Keratinocyte (primary cell): ENCODE data around the gene CHST7. TPM values are rescaled to one million over a fixed set of nuclear protein-coding genes. Genes with fewer than 3 reads are reported as not detected.
A peak's percentile ranks its signal among the peaks of the same experiment; 100 is the strongest.
"Not testable (repeated sequence)": the region's sequence is repeated elsewhere in the genome, so short reads cannot be mapped to it uniquely, and the experiment has no call there.

ENCODE experiments used
- DNase-seq: peaks from one replicate; pipeline ENCODE4 v3.0.0-alpha.2; 2011; ENCODE audit warnings: low read depth, missing footprints, low spot score
- FAIRE-seq: peaks from 2 replicates; lab custom pipeline; 2011; peaks lifted over from hg19 to GRCh38; lab: Jason Lieb, UNC
- H2AFZ ChIP-seq: 2 replicates; pipeline ENCODE4 v1.6.0; 2012; ENCODE audit warnings: low read length, control low read depth, inconsistent platforms; ENCODE audit not compliant: control insufficient read depth
- H3K27ac ChIP-seq: 2 replicates; pipeline ENCODE4 v1.5.1; 2011; ENCODE audit warnings: low read length; ENCODE audit not compliant: control insufficient read depth, insufficient read depth
- H3K27me3 ChIP-seq: 3 replicates; pipeline ENCODE4 v1.6.0; 2011; ENCODE audit warnings: low read length; ENCODE audit not compliant: control insufficient read depth, insufficient read depth; ENCODE audit errors: extremely low read depth
- H3K36me3 ChIP-seq, 2 experiments: 2 replicates in 1 of 2; 3 replicates in 1 of 2; pipeline ENCODE4 v1.5.1; 2011; ENCODE audit warnings: low read length in 2 of 2, mild to moderate bottlenecking in 1 of 2; ENCODE audit not compliant: control insufficient read depth in 2 of 2, insufficient read depth in 2 of 2; ENCODE audit errors: extremely low read depth in 1 of 2
- H3K4me1 ChIP-seq: 3 replicates; pipeline ENCODE4 v1.5.1; 2011; ENCODE audit warnings: low read length; ENCODE audit not compliant: control insufficient read depth, insufficient read depth; ENCODE audit errors: extremely low read depth
- H3K4me2 ChIP-seq: 3 replicates; pipeline ENCODE4 v1.6.0; 2011; ENCODE audit warnings: low read depth, low read length; ENCODE audit not compliant: control insufficient read depth, insufficient read depth; ENCODE audit errors: extremely low read depth
- H3K4me3 ChIP-seq, 3 experiments: fragments of 200-600 bp in 1 of 3; sonication (generic) in 1 of 3; 2 replicates in 2 of 3; 3 replicates in 1 of 3; pipeline ENCODE4 v1.5.1; 2011 to 2016; ENCODE audit warnings: low read length in 3 of 3, mild to moderate bottlenecking in 3 of 3, control low read depth in 2 of 3, inconsistent platforms in 1 of 3, low read depth in 1 of 3, mixed read lengths in 1 of 3, mixed run types in 1 of 3, moderate library complexity in 1 of 3; ENCODE audit not compliant: control insufficient read depth in 2 of 3, insufficient read depth in 2 of 3; ENCODE audit errors: extremely low read depth in 1 of 3
- H3K79me2 ChIP-seq: 2 replicates; pipeline ENCODE4 v1.6.0; 2012; ENCODE audit warnings: low read length; ENCODE audit not compliant: control insufficient read depth, insufficient read depth
- H3K9ac ChIP-seq: 3 replicates; pipeline ENCODE4 v1.6.0; 2011; ENCODE audit warnings: low read length; ENCODE audit not compliant: control insufficient read depth, insufficient read depth; ENCODE audit errors: extremely low read depth
- H3K9me1 ChIP-seq: 3 replicates; pipeline ENCODE4 v1.6.0; 2011; ENCODE audit warnings: low read length; ENCODE audit not compliant: control insufficient read depth, insufficient read depth; ENCODE audit errors: extremely low read depth
- H3K9me3 ChIP-seq: 2 replicates; pipeline ENCODE4 v1.5.1; 2012; ENCODE audit warnings: low read depth, low read length; ENCODE audit not compliant: control insufficient read depth
- H4K20me1 ChIP-seq: 3 replicates; pipeline ENCODE4 v1.6.0; 2011; ENCODE audit warnings: low read length; ENCODE audit not compliant: control insufficient read depth, insufficient read depth; ENCODE audit errors: extremely low read depth
- EZH2 ChIP-seq: IDR thresholded peaks from one replicate; pipeline ENCODE4 v1.6.1; 2012; ENCODE audit warnings: inconsistent platforms, mild to moderate bottlenecking, low read length, moderate library complexity
- dilution Hi-C: fragments of 300-500 bp; cut with MboI; formaldehyde crosslinking; loops from one replicate; pipeline ENCODE4 v1.7.0; 2020; ENCODE audit warnings: low sequenced_read_pairs; ENCODE audit not compliant: extremely low pct_ligation_motif_present
- polyA plus RNA-seq, 5 experiments: library from polyadenylated mRNA; depleted of rRNA in 3 of 5; stranded (reverse) in 3 of 5; stranded (forward) in 1 of 5; unstranded in 1 of 5; fragments of >200 nt; gene quantifications; 1 replicate in 1 of 5; 2 replicates in 3 of 5; 3 replicates in 1 of 5; pipeline versions ENCODE4 v1.2.1 to v1.2.3, GENCODE V29; 2011 to 2012; ENCODE audit warnings: missing spikeins in 2 of 5, low read depth in 1 of 5, low replicate concordance in 1 of 5
- TF ChIP-seq, protein P1 (sequence below), 3 experiments: IDR thresholded peaks in 1 of 3; conservative IDR thresholded peaks in 1 of 3; optimal IDR thresholded peaks in 1 of 3; 2 replicates in 2 of 3; 3 replicates in 1 of 3; pipeline versions ENCODE3 to v1.5.1; 2011; ENCODE audit warnings: low read length in 3 of 3, mild to moderate bottlenecking in 3 of 3, moderate library complexity in 2 of 3, control low read depth in 1 of 3, inconsistent platforms in 1 of 3; ENCODE audit not compliant: insufficient read depth in 2 of 3; ENCODE audit errors: extremely low read depth in 1 of 3

The CHST7 gene
- polyA plus RNA-seq, 1 donor (not counting 4 experiments of a cell fraction or from before 2014, with no cell fraction given), result 0.39 TPM

- H3K4me3 ChIP-seq, H3K9me1 ChIP-seq, H2AFZ ChIP-seq, H4K20me1 ChIP-seq, H3K9me3 ChIP-seq, H3K27ac ChIP-seq, H3K4me1 ChIP-seq, H3K4me2 ChIP-seq, FAIRE-seq, DNase-seq, H3K27me3 ChIP-seq, H3K9ac ChIP-seq, H3K36me3 ChIP-seq, dilution Hi-C loops, H3K79me2 ChIP-seq: not testable (repeated sequence)
Measured at GRCh38 chrX:46530404-46530908, 43.1 kb upstream of the CHST7 start.

- Histone ChIP-seq H3K4me3 (no peak overlapping the region), H3K9ac (no peak overlapping the region), H2AFZ (no peak overlapping the region), H3K36me3 (no peaks in the 10 kb centered on the region), H3K4me1 (no peaks in the 10 kb centered on the region), H3K79me2 (no peaks in the 10 kb centered on the region), H3K9me3 (no peaks in the 10 kb centered on the region), H3K27ac (no peak overlapping the region), H3K27me3 (no peaks in the 10 kb centered on the region), H3K9me1 (no peaks in the 10 kb centered on the region), H3K4me2 (no peak overlapping the region), H4K20me1 (no peaks in the 10 kb centered on the region)
- TF ChIP-seq, protein P1, sequence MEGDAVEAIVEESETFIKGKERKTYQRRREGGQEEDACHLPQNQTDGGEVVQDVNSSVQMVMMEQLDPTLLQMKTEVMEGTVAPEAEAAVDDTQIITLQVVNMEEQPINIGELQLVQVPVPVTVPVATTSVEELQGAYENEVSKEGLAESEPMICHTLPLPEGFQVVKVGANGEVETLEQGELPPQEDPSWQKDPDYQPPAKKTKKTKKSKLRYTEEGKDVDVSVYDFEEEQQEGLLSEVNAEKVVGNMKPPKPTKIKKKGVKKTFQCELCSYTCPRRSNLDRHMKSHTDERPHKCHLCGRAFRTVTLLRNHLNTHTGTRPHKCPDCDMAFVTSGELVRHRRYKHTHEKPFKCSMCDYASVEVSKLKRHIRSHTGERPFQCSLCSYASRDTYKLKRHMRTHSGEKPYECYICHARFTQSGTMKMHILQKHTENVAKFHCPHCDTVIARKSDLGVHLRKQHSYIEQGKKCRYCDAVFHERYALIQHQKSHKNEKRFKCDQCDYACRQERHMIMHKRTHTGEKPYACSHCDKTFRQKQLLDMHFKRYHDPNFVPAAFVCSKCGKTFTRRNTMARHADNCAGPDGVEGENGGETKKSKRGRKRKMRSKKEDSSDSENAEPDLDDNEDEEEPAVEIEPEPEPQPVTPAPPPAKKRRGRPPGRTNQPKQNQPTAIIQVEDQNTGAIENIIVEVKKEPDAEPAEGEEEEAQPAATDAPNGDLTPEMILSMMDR (optimal IDR thresholded peaks at IDR 0.05 in 1 of 3, IDR thresholded peaks at IDR 0.05 in 1 of 3, conservative IDR thresholded peaks at IDR 0.05 in 1 of 3; ENCODE audit: extremely low read depth in 1 of 3, insufficient read depth in 2 of 3, low read length in 3 of 3), result no peak
- no peak for TF ChIP-seq EZH2
- FAIRE-seq (no peak), DNase-seq (no peak)
- dilution Hi-C loops, result no loop called here
Measured at GRCh38 chrX:46531442-46531841, 42.1 kb upstream of the CHST7 start.

DNA sequence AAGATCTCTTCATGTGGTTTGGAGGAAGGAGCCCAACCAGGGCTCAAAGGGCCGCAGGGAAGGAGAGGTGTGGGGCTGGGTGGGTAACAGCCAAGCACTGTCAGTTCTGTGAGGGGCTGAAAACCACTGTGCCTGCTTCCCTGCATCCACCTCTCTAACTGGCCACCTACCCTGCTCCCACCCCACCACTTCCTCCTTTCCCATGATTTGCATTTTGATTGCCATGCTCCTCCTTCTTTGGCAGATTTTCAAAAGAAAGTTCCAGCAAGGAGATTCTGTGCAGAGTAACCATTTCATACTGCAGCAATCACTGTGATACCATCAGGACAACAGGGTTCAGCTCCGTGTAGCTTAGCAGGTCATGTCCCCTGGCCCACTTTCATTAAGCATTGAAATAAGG lies 30.1 kb upstream of the CHST7 start:
- Histone ChIP-seq H3K79me2 (peaks cover 22% of the 10 kb centered on the region), H3K27me3 (no peaks in the 10 kb centered on the region), H3K9ac (no peak overlapping the region), H3K4me2 (no peak overlapping the region), H2AFZ (no peak overlapping the region), H3K9me1 (no peaks in the 10 kb centered on the region), H4K20me1 (no peaks in the 10 kb centered on the region), H3K9me3 (no peaks in the 10 kb centered on the region), H3K4me1 (peaks cover 6% of the 10 kb centered on the region), H3K36me3 (no peaks in the 10 kb centered on the region), H3K4me3 (no peak overlapping the region), H3K27ac (no peak overlapping the region)
- no peak for TF ChIP-seq EZH2
- TF ChIP-seq, protein P1 (optimal IDR thresholded peaks at IDR 0.05 in 1 of 3, IDR thresholded peaks at IDR 0.05 in 1 of 3, conservative IDR thresholded peaks at IDR 0.05 in 1 of 3; ENCODE audit: extremely low read depth in 1 of 3, insufficient read depth in 2 of 3, low read length in 3 of 3), result no peak
- DNase-seq, result no peak
- dilution Hi-C loops, result no loop called here
- FAIRE-seq, result no peak

- Histone ChIP-seq H3K9ac (peak overlapping the region; percentile 95), H3K4me3 (peak overlapping the region; percentile 77 to 81 (median 78)), H3K27ac (peak overlapping the region; percentile 89), H3K4me2 (peak overlapping the region; percentile 86), H3K79me2 (peaks cover 28% of the 10 kb centered on the region)
- H3K4me1 ChIP-seq, H3K27me3 ChIP-seq, H3K9me1 ChIP-seq, H3K36me3 ChIP-seq, FAIRE-seq, H3K9me3 ChIP-seq, DNase-seq, H2AFZ ChIP-seq, H4K20me1 ChIP-seq, dilution Hi-C loops: not testable (repeated sequence)
Measured at GRCh38 chrX:46544527-46544926, 29.0 kb upstream of the CHST7 start.
